ENCODE results near the gene HPD. TPM values are rescaled to one million over a fixed set of nuclear protein-coding genes. Genes with fewer than 3 reads are reported as not detected.

Gene HPD
- total and polyA plus RNA-seq, 2 donors (not counting 3 experiments of a cell fraction or from before 2014, with no cell fraction given) = not detected

- Histone ChIP-seq H2AFZ (ENCODE audit: low read depth, low read length) (peak overlapping the region; percentile 54), H3K4me1 (ENCODE audit: control insufficient read depth, extremely low read depth, insufficient read depth, low read length) (peaks cover 26% of the 10 kb centered on the region), H3K9me3 (replicated peaks; ENCODE audit: control insufficient read depth, insufficient read depth, low read length) (no peaks in the 10 kb centered on the region), H3K4me2 (ENCODE audit: insufficient read depth, low read length) (no peak overlapping the region), H4K20me1 (replicated peaks; ENCODE audit: control insufficient read depth, extremely low read depth, insufficient read depth, low read length) (no peaks in the 10 kb centered on the region), H3K27ac (ENCODE audit: insufficient read depth, low read depth, low read length) (peak overlapping the region; percentile 54), H3K4me3 (replicated peaks in 1 of 3; ENCODE audit: insufficient read depth in 1 of 3, low read depth in 1 of 3, low read length in 3 of 3) (no peak overlapping the region), H3K9me1 (replicated peaks; ENCODE audit: control insufficient read depth, extremely low read depth, insufficient read depth, low read length) (no peaks in the 10 kb centered on the region), H3K9ac (replicated peaks; ENCODE audit: extremely low read depth, insufficient read depth, low read length) (no peak overlapping the region), H3K79me2 (ENCODE audit: control insufficient read depth, insufficient read depth, low read length) (no peaks in the 10 kb centered on the region), H3K36me3 (ENCODE audit: control insufficient read depth in 2 of 2, extremely low read depth in 1 of 2, insufficient read depth in 2 of 2, low read length in 2 of 2) (no peaks in the 10 kb centered on the region), H3K27me3 (ENCODE audit: control insufficient read depth in 2 of 2, insufficient read depth in 2 of 2, low read length in 2 of 2) (no peaks in the 10 kb centered on the region)
- BruUV-seq (replicated peaks) = no TSS peak
- dilution Hi-C loops (cut with MboI; ENCODE audit: extremely low pct_ligation_motif_present, low sequenced_read_pairs) = no loop called here
- peak; percentile 33 for FAIRE-seq
- POLR2A ChIA-PET = interaction anchor here (0.6 kb wide), 2 partner anchors 15 to 93 kb away, joined by 3 to 10 read pairs; no protein-coding TSS in a partner anchor
- DNase-seq (ENCODE audit: low read depth, low spot score) = no peak
- intact Hi-C loops (cut with micrococcal nuclease) = loop anchor here (5.0 kb wide), 2 partner anchors 43 to 208 kb away; partner anchors contain the start of gene KDM2B
- CTCF ChIA-PET = interaction anchor here (0.7 to 5.3 kb wide), 6 partner anchors 9 to 238 kb away, joined by 3 to 173 read pairs (median 4); no protein-coding TSS in a partner anchor
- TF ChIP-seq CTCF (IDR thresholded peaks at IDR 0.05; ENCODE audit: extremely low read depth in 1 of 2, insufficient read depth in 1 of 2, low read depth in 1 of 2, low read length in 2 of 2) = no peak
- TF ChIP-seq JUN (IDR thresholded peaks at IDR 0.05; ENCODE audit: borderline replicate concordance, insufficient read depth, insufficient read length, low read depth) = no peak
- no peak for TF ChIP-seq MYC (IDR thresholded peaks at IDR 0.05; ENCODE audit: low read depth, low read length)
- no peak for TF ChIP-seq FOS (IDR thresholded peaks at IDR 0.05; ENCODE audit: borderline replicate concordance, insufficient read depth, low read length)
- no peak for TF ChIP-seq POLR2AphosphoS5 (IDR thresholded peaks at IDR 0.05; ENCODE audit: insufficient read depth, low read depth, low read length)
- TF ChIP-seq, protein P1, sequence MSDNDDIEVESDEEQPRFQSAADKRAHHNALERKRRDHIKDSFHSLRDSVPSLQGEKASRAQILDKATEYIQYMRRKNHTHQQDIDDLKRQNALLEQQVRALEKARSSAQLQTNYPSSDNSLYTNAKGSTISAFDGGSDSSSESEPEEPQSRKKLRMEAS (IDR thresholded peaks at IDR 0.05; ENCODE audit: insufficient read depth, insufficient read length) = no peak
- TF ChIP-seq POLR2A (IDR thresholded peaks at IDR 0.05; ENCODE audit: low read depth, low read length) = no peak
- TF ChIP-seq GATA2 (IDR thresholded peaks at IDR 0.05; ENCODE audit: insufficient read depth, insufficient read length, low read depth, low read length) = no peak
- TF ChIP-seq EZH2 (IDR thresholded peaks at IDR 0.05; ENCODE audit: borderline replicate concordance, low read depth, low read length, severe bottlenecking) = no peak
Measured at GRCh38 chr12:121789800-121790728, 68.6 kb downstream of the HPD start.

Small RNAs within 50 kb of the gene (small RNA-seq; reads per million reads assigned to genes)
- gene AC069503.3 (ENCODE audit: insufficient read depth, insufficient read length, low read depth, low replicate concordance) (not detected), gene RF00017 (ENCODE audit: insufficient read depth, insufficient read length, low read depth, low replicate concordance) (not detected), gene RNU7-170P (ENCODE audit: insufficient read depth, insufficient read length, low read depth, low replicate concordance) (not detected)

Other genes starting within 250 kb of the HPD start
- gene ORAI1, start 232.3 kb downstream of the HPD start, total RNA-seq = 29.0 and 30.5 TPM in 2 replicates
- 65.4 and 104 TPM in 2 replicates for gene ORAI1, start 232.3 kb downstream of the HPD start, polyA plus RNA-seq
- 0.62 and 0.73 TPM in 2 replicates for gene MORN3, start 189.2 kb downstream of the HPD start, total RNA-seq
- 0.30 and 0.66 TPM in 2 replicates for gene MORN3, start 189.2 kb downstream of the HPD start, polyA plus RNA-seq
- 12.8 and 15.9 TPM in 2 replicates for gene TMEM120B, start 146.1 kb downstream of the HPD start, total RNA-seq
- gene TMEM120B, start 146.1 kb downstream of the HPD start, polyA plus RNA-seq = 10.4 and 13.5 TPM in 2 replicates
- gene RHOF, start 65.2 kb downstream of the HPD start, total RNA-seq = 22.2 and 22.3 TPM in 2 replicates
- gene RHOF, start 65.2 kb downstream of the HPD start, polyA plus RNA-seq = 9.3 and 12.0 TPM in 2 replicates
- 27.0 and 28.1 TPM in 2 replicates for gene SETD1B, start 54.9 kb downstream of the HPD start, total RNA-seq
- 2.3 and 2.6 TPM in 2 replicates for gene SETD1B, start 54.9 kb downstream of the HPD start, polyA plus RNA-seq
- 64.6 and 69.2 TPM in 2 replicates for gene PSMD9, start 29.9 kb upstream of the HPD start, total RNA-seq
- 89.9 and 118 TPM in 2 replicates for gene PSMD9, start 29.9 kb upstream of the HPD start, polyA plus RNA-seq
- 4.0 and 6.0 TPM in 2 replicates for gene CFAP251, start 59.7 kb upstream of the HPD start, total RNA-seq
- 3.0 and 3.3 TPM in 2 replicates for gene CFAP251, start 59.7 kb upstream of the HPD start, polyA plus RNA-seq
- 11.1 and 12.6 TPM in 2 replicates for gene BCL7A, start 163.0 kb upstream of the HPD start, total RNA-seq
- 9.5 and 9.7 TPM in 2 replicates for gene BCL7A, start 163.0 kb upstream of the HPD start, polyA plus RNA-seq
- gene MLXIP, start 219.9 kb upstream of the HPD start, total RNA-seq = 65.5 and 72.5 TPM in 2 replicates
- 22.0 and 37.6 TPM in 2 replicates for gene MLXIP, start 219.9 kb upstream of the HPD start, polyA plus RNA-seq